Cerebellar nuclear complex (tissue), 1 donor: ENCODE measurements around the gene TACR1.
"Not testable (repeated sequence)": the region's sequence is repeated elsewhere in the genome, so short reads cannot be mapped to it uniquely, and the experiment has no call there.

ENCODE experiments used
- DNase-seq, 2 experiments: peaks; one replicate each; lab custom pipeline; 2025; lab: John Stamatoyannopoulos, UW

TACR1 gene

DNA sequence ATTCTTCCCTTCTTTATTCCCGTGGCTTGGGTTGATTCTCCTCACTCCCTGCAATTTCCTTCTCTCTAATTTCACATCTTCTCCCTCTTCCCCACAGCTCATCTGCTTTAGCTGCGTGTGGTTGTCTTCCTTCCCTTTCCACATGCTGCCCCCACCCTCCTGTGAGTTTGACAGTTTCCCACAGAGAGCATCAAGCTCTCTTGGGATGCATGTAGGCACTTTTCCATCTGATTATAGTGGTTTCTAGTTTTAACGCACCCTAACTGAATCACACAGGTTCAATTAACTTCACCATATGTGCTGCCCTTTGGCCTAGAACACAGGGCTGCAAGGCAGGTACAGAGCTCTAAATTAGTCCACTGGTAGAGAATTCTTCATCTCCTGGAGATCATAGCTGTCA, 110.5 kb downstream of the TACR1 start:
- no peak for DNase-seq

- no peak for DNase-seq
Measured at GRCh38 chr2:75087736-75088135, 111.6 kb downstream of the TACR1 start.

DNA sequence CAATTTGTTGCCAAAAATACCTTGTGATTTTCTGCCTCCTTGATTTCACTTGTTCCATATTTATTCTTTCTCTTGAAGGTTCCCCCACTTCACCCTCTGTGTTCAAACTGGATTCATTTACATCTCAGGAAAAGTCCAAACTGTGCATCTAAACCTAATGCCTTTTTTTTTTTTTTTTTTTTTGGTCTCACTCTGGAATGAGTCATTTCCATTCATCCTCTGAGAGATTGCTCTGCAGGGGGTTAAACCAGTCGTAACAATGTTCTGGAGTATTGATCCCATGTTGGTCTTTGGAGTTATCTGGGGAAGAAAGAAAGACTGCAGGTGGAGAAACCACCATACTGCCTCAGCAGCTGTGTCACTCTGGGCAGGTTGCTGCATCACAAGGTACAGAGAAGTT, 119.7 kb downstream of the TACR1 start:
- DNase-seq: no peak

GRCh38 chr2:75077909-75078308, 121.4 kb downstream of the TACR1 start:
- no peak for DNase-seq

- DNase-seq: no peak
Measured at GRCh38 chr2:75076088-75076487, 123.2 kb downstream of the TACR1 start.

GRCh38 chr2:75074708-75075107, 124.6 kb downstream of the TACR1 start:
- no peak for DNase-seq

DNA sequence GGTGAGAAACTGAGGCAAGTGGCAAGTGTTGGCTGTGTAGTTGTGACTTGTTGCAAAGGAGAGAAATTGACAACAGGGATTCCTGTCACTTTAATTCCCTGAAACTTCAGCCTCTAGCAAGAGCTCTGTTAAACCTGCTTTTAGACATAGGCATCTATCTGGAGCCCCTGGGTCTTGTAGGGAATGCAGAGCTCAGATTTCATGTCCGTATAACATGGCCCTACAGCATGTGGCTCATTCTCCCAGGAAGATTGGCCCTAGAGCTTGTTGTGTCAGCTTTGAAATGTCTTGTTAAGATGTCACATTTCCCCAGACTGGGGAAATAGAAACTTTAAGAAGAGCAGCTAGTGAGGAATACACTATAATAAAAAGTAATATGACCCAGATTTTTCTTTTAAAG, 125.1 kb downstream of the TACR1 start:
- DNase-seq: no peak

- DNase-seq: no peak
Measured at GRCh38 chr2:75071766-75072165, 127.6 kb downstream of the TACR1 start.

DNA sequence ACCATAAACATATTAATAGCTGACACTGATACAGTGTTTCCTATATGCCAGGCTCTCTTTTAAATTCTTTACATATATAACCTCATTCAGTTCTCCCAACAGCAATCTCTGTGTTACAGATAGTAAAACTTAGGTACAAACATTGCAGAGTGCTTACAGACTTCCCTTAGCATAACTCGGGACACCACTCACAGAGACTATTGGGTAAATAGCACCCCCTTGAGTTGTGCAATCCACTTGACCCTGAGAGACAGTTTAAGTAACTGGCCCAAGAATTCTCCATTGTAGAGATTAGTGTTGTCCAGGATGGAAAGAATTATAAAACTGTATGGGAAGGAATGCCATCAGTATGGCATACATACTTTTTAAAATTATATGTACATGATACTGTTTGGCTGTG, 130.8 kb downstream of the TACR1 start:
- DNase-seq: no peak

- DNase-seq: no peak
Measured at GRCh38 chr2:75067506-75067905, 131.8 kb downstream of the TACR1 start.

GRCh38 chr2:75066121-75066902, 133.0 kb downstream of the TACR1 start:
- no peak for DNase-seq

DNA sequence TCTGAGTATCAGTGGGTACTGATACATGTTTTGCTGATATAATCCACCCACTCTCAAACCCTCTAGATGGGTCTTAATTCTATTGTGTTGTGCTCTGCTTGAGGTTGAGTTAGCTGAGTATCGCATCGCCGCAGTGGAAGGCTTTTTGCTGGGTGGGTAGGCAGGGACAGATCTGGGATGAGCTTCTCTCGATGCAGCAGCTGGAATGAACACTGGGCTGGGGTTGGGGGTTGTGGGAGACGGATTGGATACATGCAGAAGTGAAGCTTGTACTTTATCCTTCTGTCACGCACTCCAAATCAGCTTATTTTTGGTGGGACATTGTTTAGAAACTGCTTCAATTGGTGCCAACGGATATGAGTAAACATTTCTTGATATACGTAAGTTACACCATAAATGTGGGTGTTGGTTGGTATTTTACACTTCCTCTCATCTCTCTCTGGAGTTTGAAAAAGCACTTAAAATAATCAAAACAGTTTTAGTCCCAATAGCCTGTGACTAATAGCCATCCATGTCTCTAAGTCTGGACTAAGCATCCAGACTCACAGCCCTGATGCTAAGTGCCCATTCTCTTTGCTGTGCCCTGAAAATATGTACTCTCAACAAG, 133.8 kb downstream of the TACR1 start:
- no peak for DNase-seq

GRCh38 chr2:75064691-75065396, 134.5 kb downstream of the TACR1 start:
- DNase-seq: no peak

- DNase-seq: no peak
Measured at GRCh38 chr2:75063906-75064305, 135.4 kb downstream of the TACR1 start.

GRCh38 chr2:75058427-75058826, 140.9 kb downstream of the TACR1 start:
- DNase-seq: no peak

DNA sequence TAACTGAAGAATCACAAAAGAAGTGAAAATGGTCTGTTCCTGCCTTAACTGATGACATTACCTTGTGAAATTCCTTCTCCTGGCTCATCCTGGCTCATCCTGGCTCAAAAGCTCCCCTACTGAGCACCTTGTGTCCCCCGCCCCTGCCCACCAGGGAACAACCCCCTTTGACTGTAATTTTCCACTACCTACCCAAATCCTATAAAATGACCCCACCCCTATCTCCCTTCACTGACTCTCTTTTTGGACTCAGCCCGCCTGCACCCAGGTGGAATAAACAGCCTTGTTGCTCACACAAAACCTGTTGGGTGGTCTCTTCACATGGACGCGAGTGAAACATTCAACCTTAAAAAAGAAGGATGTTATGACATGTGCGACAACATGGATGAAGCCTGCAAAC, 142.2 kb downstream of the TACR1 start:
- DNase-seq: not testable (repeated sequence)

- no peak for DNase-seq
Measured at GRCh38 chr2:75055820-75056675, 143.3 kb downstream of the TACR1 start.

GRCh38 chr2:75055142-75055819, 144.0 kb downstream of the TACR1 start:
- no peak for DNase-seq

- DNase-seq: no peak
Measured at GRCh38 chr2:75054296-75054695, 145.0 kb downstream of the TACR1 start.

- no peak for DNase-seq
Measured at GRCh38 chr2:75053484-75054112, 145.7 kb downstream of the TACR1 start.

GRCh38 chr2:75047992-75048625, 151.2 kb downstream of the TACR1 start:
- no peak for DNase-seq
